Ovary (tissue), 3 donors: Measurements from ENCODE around the gene CYP1A1.

ENCODE experiments used
- POLR2A ChIP-seq: fragments of 450-650 bp; IDR thresholded peaks from one replicate; pipeline ENCODE4 v1.6.1; 2017; ENCODE audit warnings: antibody characterized with exemption, mild to moderate bottlenecking, moderate library complexity
- TF ChIP-seq, protein P1 (sequence below), 3 donors: fragments of 450-650 bp in 2 of 3; fragments of 200-600 bp in 1 of 3; IDR thresholded peaks; one replicate each; pipeline versions ENCODE4 v1.5.1 to v1.8.0; 2016 to 2022; ENCODE audit warnings: antibody characterized with exemption in 3 of 3, mild to moderate bottlenecking in 1 of 3
- donor health status: DM: no; HTN: no; CAD: no.

GRCh38 chr15:74709011-74709410, 16.3 kb downstream of the CYP1A1 start:
- TF ChIP-seq, protein P1, sequence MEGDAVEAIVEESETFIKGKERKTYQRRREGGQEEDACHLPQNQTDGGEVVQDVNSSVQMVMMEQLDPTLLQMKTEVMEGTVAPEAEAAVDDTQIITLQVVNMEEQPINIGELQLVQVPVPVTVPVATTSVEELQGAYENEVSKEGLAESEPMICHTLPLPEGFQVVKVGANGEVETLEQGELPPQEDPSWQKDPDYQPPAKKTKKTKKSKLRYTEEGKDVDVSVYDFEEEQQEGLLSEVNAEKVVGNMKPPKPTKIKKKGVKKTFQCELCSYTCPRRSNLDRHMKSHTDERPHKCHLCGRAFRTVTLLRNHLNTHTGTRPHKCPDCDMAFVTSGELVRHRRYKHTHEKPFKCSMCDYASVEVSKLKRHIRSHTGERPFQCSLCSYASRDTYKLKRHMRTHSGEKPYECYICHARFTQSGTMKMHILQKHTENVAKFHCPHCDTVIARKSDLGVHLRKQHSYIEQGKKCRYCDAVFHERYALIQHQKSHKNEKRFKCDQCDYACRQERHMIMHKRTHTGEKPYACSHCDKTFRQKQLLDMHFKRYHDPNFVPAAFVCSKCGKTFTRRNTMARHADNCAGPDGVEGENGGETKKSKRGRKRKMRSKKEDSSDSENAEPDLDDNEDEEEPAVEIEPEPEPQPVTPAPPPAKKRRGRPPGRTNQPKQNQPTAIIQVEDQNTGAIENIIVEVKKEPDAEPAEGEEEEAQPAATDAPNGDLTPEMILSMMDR (IDR thresholded peaks at IDR 0.05): no peak
- no peak for TF ChIP-seq POLR2A
